Measurements from ENCODE around the gene DYNC1H1. TPM values are rescaled to one million over a fixed set of nuclear protein-coding genes. Genes with fewer than 3 reads are reported as not detected.

The DYNC1H1 gene
- total RNA-seq, 1 donor from 2014 or later, result 236 TPM

- no peaks in the 10 kb centered on the region for H3K4me1 Mint-ChIP-seq
- peaks cover 68% of the 10 kb centered on the region for H3K36me3 Mint-ChIP-seq (ENCODE audit: low read depth)
- ChIA-PET CTCF (interaction anchor here (1.7 kb wide), 1 partner anchor 466 kb away, joined by 3 read pairs; no protein-coding TSS in a partner anchor), POLR2A (no interaction called here)
- intact Hi-C loops (cut with micrococcal nuclease), result no loop called here
- no peak overlapping the region for H3K4me3 Mint-ChIP-seq
- no peak overlapping the region for H3K27ac Mint-ChIP-seq
- no peak for TF ChIP-seq CTCF (IDR thresholded peaks at IDR 0.05)
- no peaks in the 10 kb centered on the region for H3K9me3 Mint-ChIP-seq
- H3K27me3 Mint-ChIP-seq, result no peaks in the 10 kb centered on the region
- no peak for DNase-seq
- no peak for ATAC-seq (ENCODE audit: low read depth)
Measured at GRCh38 chr14:102050026-102050405, 85.6 kb downstream of the DYNC1H1 start.

GRCh38 chr14:102050625-102051024 is 86.3 kb downstream of the DYNC1H1 start:
- peaks cover 67% of the 10 kb centered on the region for H3K36me3 Mint-ChIP-seq (ENCODE audit: low read depth)
- no peak for TF ChIP-seq CTCF (IDR thresholded peaks at IDR 0.05)
- CTCF ChIA-PET, result interaction anchor here (1.7 kb wide), 1 partner anchor 466 kb away, joined by 3 read pairs; no protein-coding TSS in a partner anchor
- no peaks in the 10 kb centered on the region for H3K9me3 Mint-ChIP-seq
- ATAC-seq (ENCODE audit: low read depth), result no peak
- POLR2A ChIA-PET, result no interaction called here
- no peak overlapping the region for H3K27ac Mint-ChIP-seq
- no peaks in the 10 kb centered on the region for H3K27me3 Mint-ChIP-seq
- DNase-seq, result no peak
- H3K4me3 Mint-ChIP-seq, result no peak overlapping the region
- intact Hi-C loops (cut with micrococcal nuclease), result no loop called here
- H3K4me1 Mint-ChIP-seq, result no peaks in the 10 kb centered on the region

GRCh38 chr14:102052522-102052921 is 88.1 kb downstream of the DYNC1H1 start:
- ATAC-seq (ENCODE audit: low read depth), result no peak
- POLR2A ChIA-PET, result no interaction called here
- Mint-ChIP-seq H3K27ac (no peak overlapping the region), H3K4me1 (no peaks in the 10 kb centered on the region), H3K36me3 (ENCODE audit: low read depth) (peaks cover 57% of the 10 kb centered on the region), H3K4me3 (no peak overlapping the region), H3K27me3 (no peaks in the 10 kb centered on the region), H3K9me3 (no peaks in the 10 kb centered on the region)
- DNase-seq, result no peak
- no peak for TF ChIP-seq CTCF (IDR thresholded peaks at IDR 0.05)
- intact Hi-C loops (cut with micrococcal nuclease), result no loop called here
- CTCF ChIA-PET, result no interaction called here

- ATAC-seq (ENCODE audit: low read depth), result no peak
Measured at GRCh38 chr14:102055181-102055901, 91.0 kb downstream of the DYNC1H1 start.

More at GRCh38 chr14:102055181-102055901, 91.0 kb downstream of the DYNC1H1 start:
- H3K4me3 Mint-ChIP-seq, result no peak overlapping the region
- H3K9me3 Mint-ChIP-seq, result no peaks in the 10 kb centered on the region
- DNase-seq, result no peak
- H3K27me3 Mint-ChIP-seq, result no peaks in the 10 kb centered on the region
- ChIA-PET CTCF (no interaction called here), POLR2A (no interaction called here)
- peaks cover 29% of the 10 kb centered on the region for H3K36me3 Mint-ChIP-seq (ENCODE audit: low read depth)
- H3K4me1 Mint-ChIP-seq, result peaks cover 1% of the 10 kb centered on the region
- no peak overlapping the region for H3K27ac Mint-ChIP-seq
- no peak for TF ChIP-seq CTCF (IDR thresholded peaks at IDR 0.05)
- intact Hi-C loops (cut with micrococcal nuclease), result no loop called here

Measured in activated B cell treated with CpG ODN at 0.5 μM for 24 hours (primary cell).